ENCODE results near the gene PEPD.

PEPD gene

GRCh38 chr19:33339016-33339984, 182.3 kb downstream of the PEPD start:
- no peak for DNase-seq

All from amygdala (tissue), 56 donors.